Stimulated activated naive B cell treated with anti-CD40 and anti-IgM and Interleukin-4, amounts not matched to agents 10 μg/mL and 1 μg/mL and 100 μg/mL, for 72 hours (primary cell): Measurements from ENCODE around the gene LSM12.

Experiments used
- ATAC-seq, 2 donors: fragments of 150-1000 bp; cut with Tn5 transposase; replicated peaks; 2 replicates each; pipeline ENCODE4 v1.10.0; 2021; ENCODE audit warnings: moderate library complexity in 1 of 2
- DNase-seq: peaks from one replicate; pipeline ENCODE4 v3.0.0; 2021
- H3K27ac Mint-ChIP-seq: one replicate; pipeline ENCODE4 v1.8.0; 2022; ENCODE audit warnings: mild to moderate bottlenecking, mixed read lengths
- H3K27me3 Mint-ChIP-seq, 2 donors: one replicate each; pipeline ENCODE4 v1.8.0; 2022; ENCODE audit warnings: mixed read lengths in 2 of 2
- H3K36me3 Mint-ChIP-seq, 2 donors: one replicate each; pipeline ENCODE4 v1.8.0; 2022; ENCODE audit warnings: mixed read lengths in 2 of 2, mild to moderate bottlenecking in 1 of 2
- H3K4me1 Mint-ChIP-seq, 2 donors: one replicate each; pipeline ENCODE4 v1.8.0; 2022; ENCODE audit warnings: mixed read lengths in 2 of 2, mild to moderate bottlenecking in 1 of 2
- H3K4me3 Mint-ChIP-seq, 2 donors: one replicate each; pipeline ENCODE4 v1.8.0; 2022; ENCODE audit warnings: mild to moderate bottlenecking in 2 of 2, mixed read lengths in 2 of 2, moderate library complexity in 1 of 2
- H3K9me3 Mint-ChIP-seq, 2 donors: one replicate each; pipeline ENCODE4 v1.8.0; 2022; ENCODE audit warnings: mixed read lengths in 2 of 2, mild to moderate bottlenecking in 1 of 2

Gene LSM12

DNA sequence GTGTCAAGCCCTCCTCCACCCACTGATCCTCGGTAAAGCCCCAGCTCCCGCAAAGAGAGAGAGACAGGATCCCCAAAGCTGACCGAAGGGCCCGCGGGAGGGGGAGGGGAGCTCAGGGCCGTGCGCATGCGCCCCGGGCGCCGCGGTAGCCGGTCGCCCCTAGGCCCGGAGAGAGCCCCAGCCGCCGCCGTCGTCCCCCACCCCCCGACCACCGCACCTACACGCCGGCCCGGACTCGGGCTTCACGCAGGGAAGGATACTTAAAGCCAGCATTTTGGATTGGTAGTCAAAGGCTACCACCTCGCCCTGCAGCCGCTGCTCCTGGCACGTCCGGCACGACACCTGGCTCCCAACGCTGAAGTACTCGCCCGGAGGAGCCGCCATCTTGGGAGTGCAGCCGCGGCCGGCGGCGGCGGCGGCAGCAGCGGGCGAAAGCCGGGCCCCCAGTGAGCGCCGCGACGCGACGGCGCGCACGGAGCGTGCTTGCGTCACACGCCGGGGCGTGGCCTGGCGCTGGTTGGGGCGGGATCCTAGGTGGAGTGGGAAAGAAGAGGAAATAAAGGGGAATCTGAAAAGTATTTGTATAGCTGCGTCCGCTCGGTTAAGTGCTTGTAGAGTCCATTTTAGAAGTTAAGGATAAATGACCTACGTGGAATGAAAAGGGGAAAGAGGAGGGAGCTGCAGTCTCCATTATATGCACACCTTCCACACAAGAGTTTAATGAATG, at the start of gene LSM12:
Gene LSM12, minus strand, starts transcription at position 468 of the 727 bp plus-strand sequence. Its CDS starts 84 bp downstream, at position 384.
- peak within 1 kb of the TSS; percentile 91 to 93 for H3K4me3 Mint-ChIP-seq

GRCh38 chr17:44115585-44116415, 49.3 kb upstream of the LSM12 start:
- peaks cover 57 to 88% of the 10 kb centered on the region in 2 donors for H3K4me1 Mint-ChIP-seq
- peaks cover 4 to 19% of the 10 kb centered on the region in 2 donors for H3K36me3 Mint-ChIP-seq
- peak overlapping the region; percentile 56 for H3K27ac Mint-ChIP-seq
- ATAC-seq = no peak
- no peaks in the 10 kb centered on the region for H3K9me3 Mint-ChIP-seq
- no peak overlapping the region for H3K4me3 Mint-ChIP-seq
- no peak for DNase-seq
- no peaks in the 10 kb centered on the region for H3K27me3 Mint-ChIP-seq

More for the DNA sequence above, at the start of gene LSM12:
- Mint-ChIP-seq H3K27ac (peak within 1 kb of the TSS; percentile 95), H3K27me3 (no peaks in the 10 kb centered on the region), H3K4me1 (peaks cover 23 to 70% of the 10 kb centered on the region in 2 donors), H3K9me3 (no peaks in the 10 kb centered on the region), H3K36me3 (peaks cover 11 to 32% of the 10 kb centered on the region in 2 donors)
- peak; percentile 76 to 83 for ATAC-seq
- DNase-seq = peak; percentile 90

- Mint-ChIP-seq H3K4me1 (peaks cover 58 to 91% of the 10 kb centered on the region in 2 donors), H3K9me3 (no peaks in the 10 kb centered on the region), H3K4me3 (no peak overlapping the region), H3K36me3 (peaks cover 4 to 19% of the 10 kb centered on the region in 2 donors), H3K27me3 (no peaks in the 10 kb centered on the region), H3K27ac (no peak overlapping the region)
- ATAC-seq (no peak), DNase-seq (no peak)
These were observed 47.7 kb upstream of the LSM12 start for GRCh38 chr17:44113868-44114840.

DNA sequence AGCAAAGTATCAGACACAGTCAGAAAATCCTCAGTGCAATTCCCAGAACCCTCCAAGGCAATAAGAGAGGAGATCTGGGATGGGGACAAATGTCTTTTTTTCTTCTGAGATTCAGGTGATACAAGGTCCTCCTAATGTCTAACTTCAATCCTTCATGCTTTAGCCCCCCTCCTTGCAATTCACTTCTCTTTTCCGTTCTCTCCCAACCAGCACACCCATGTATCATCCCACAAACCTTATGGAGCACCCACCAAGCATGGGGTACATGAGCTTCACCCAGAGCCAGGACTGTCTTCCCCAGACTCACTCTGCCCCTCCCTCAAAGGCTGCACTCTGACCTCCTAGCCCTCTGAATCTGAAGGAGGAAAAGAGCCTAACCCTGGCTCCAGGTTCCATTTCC, 46.9 kb upstream of the LSM12 start:
- Mint-ChIP-seq H3K4me1 (peaks cover 53 to 84% of the 10 kb centered on the region in 2 donors), H3K9me3 (no peaks in the 10 kb centered on the region), H3K27me3 (no peaks in the 10 kb centered on the region), H3K36me3 (peaks cover 6 to 22% of the 10 kb centered on the region in 2 donors), H3K4me3 (no peak overlapping the region), H3K27ac (peak overlapping the region; percentile 10)
- ATAC-seq (no peak), DNase-seq (no peak)

- no peaks in the 10 kb centered on the region for H3K27me3 Mint-ChIP-seq
- H3K27ac Mint-ChIP-seq = peak overlapping the region; percentile 51
These were observed 46.1 kb upstream of the LSM12 start for GRCh38 chr17:44112284-44113280.

DNA sequence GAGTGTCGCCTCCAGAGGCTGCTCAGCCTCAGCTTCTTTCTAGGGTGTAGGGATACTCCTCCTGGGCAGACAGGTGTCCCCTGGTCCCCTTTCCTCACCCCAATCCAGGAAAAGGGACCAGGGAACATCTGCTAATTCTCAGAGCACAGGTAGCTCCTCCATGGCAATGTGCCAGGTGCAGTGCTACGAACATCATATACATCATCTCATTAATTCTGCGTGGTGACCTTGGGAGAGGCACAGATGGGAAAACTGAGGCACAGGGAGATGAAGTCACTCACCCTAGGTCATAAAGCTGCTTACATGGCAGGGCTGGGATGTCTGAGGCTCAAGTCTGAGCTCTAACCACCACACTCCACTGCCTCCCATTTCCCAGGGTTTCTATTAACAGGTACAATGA, 45.3 kb upstream of the LSM12 start:
- peak overlapping the region; percentile 83 to 89 for H3K4me3 Mint-ChIP-seq
- H3K9me3 Mint-ChIP-seq = no peaks in the 10 kb centered on the region
- H3K27me3 Mint-ChIP-seq = no peaks in the 10 kb centered on the region
- H3K27ac Mint-ChIP-seq = peak overlapping the region; percentile 85
- H3K36me3 Mint-ChIP-seq = peaks cover 9 to 19% of the 10 kb centered on the region in 2 donors
- DNase-seq (no peak), ATAC-seq (no peak)
- H3K4me1 Mint-ChIP-seq = peaks cover 52 to 71% of the 10 kb centered on the region in 2 donors

More at GRCh38 chr17:44112284-44113280, 46.1 kb upstream of the LSM12 start:
- Mint-ChIP-seq H3K4me3 (no peak overlapping the region), H3K9me3 (no peaks in the 10 kb centered on the region), H3K4me1 (peaks cover 55 to 76% of the 10 kb centered on the region in 2 donors), H3K36me3 (peaks cover 8 to 24% of the 10 kb centered on the region in 2 donors)
- ATAC-seq = no peak
- DNase-seq = no peak

DNA sequence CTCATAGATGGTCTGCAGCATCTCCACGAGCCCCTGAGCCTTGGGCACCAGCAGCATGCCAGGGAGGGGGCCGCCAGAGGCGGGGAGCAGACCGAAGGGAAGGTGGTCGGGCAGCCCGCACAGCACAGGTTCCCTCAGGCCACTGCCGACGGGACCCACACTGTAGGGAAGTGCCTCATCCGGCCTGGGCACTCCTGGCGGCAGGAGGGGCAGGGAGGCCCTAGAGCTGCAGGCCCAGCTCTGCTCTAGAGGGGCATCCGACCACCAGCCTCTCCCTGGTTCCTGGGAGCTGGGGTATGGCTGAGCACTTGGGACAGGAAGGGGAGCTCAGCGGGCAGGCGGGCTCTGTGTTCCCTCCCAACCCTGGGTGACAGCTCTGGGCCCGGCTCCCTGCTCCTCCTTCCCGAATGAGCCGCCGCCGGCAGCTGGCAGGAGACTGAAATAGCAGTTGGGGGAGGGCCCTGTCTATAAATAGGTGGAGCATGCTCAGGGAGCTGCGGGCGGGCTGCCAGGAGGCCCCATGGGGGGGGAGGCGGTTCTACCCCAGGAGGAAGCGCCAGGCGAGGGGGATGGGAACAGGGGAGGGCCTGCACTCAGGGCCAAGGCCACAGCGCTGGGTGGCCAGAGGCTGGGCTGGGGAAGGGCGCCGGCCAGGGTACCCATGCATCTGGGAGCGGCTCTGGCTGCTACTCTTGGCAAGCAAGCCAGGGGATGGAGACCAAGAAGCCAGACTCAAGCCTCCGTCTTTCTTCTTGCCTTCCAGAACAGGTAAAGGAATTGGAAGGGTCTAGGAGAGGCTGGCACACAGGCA, 44.6 kb upstream of the LSM12 start:
- ATAC-seq = peak; percentile 81 to 84

GRCh38 chr17:44110011-44110686, 43.7 kb upstream of the LSM12 start:
- peaks cover 40 to 59% of the 10 kb centered on the region in 2 donors for H3K4me1 Mint-ChIP-seq
- H3K4me3 Mint-ChIP-seq = peak overlapping the region; percentile 83 to 89
- no peaks in the 10 kb centered on the region for H3K9me3 Mint-ChIP-seq
- no peaks in the 10 kb centered on the region for H3K27me3 Mint-ChIP-seq
- peak overlapping the region; percentile 47 for H3K27ac Mint-ChIP-seq
- DNase-seq (no peak), ATAC-seq (no peak)
- peaks cover 5 to 13% of the 10 kb centered on the region in 2 donors for H3K36me3 Mint-ChIP-seq

More for the DNA sequence above, 44.6 kb upstream of the LSM12 start:
- Mint-ChIP-seq H3K36me3 (peaks cover 5 to 13% of the 10 kb centered on the region in 2 donors), H3K4me3 (peak overlapping the region; percentile 83 to 89), H3K9me3 (no peaks in the 10 kb centered on the region), H3K27ac (no peak overlapping the region), H3K27me3 (no peaks in the 10 kb centered on the region), H3K4me1 (peaks cover 45 to 65% of the 10 kb centered on the region in 2 donors)
- DNase-seq = peak; percentile 59

- DNase-seq (no peak), ATAC-seq (no peak)
- peaks cover 43 to 55% of the 10 kb centered on the region in 2 donors for H3K4me1 Mint-ChIP-seq
- no peaks in the 10 kb centered on the region for H3K9me3 Mint-ChIP-seq
- H3K4me3 Mint-ChIP-seq = no peak overlapping the region
- no peaks in the 10 kb centered on the region for H3K27me3 Mint-ChIP-seq
- peak overlapping the region; percentile 9 for H3K27ac Mint-ChIP-seq
- H3K36me3 Mint-ChIP-seq = peaks cover 5 to 18% of the 10 kb centered on the region in 2 donors
These were observed 42.8 kb upstream of the LSM12 start for GRCh38 chr17:44109312-44109630.

DNA sequence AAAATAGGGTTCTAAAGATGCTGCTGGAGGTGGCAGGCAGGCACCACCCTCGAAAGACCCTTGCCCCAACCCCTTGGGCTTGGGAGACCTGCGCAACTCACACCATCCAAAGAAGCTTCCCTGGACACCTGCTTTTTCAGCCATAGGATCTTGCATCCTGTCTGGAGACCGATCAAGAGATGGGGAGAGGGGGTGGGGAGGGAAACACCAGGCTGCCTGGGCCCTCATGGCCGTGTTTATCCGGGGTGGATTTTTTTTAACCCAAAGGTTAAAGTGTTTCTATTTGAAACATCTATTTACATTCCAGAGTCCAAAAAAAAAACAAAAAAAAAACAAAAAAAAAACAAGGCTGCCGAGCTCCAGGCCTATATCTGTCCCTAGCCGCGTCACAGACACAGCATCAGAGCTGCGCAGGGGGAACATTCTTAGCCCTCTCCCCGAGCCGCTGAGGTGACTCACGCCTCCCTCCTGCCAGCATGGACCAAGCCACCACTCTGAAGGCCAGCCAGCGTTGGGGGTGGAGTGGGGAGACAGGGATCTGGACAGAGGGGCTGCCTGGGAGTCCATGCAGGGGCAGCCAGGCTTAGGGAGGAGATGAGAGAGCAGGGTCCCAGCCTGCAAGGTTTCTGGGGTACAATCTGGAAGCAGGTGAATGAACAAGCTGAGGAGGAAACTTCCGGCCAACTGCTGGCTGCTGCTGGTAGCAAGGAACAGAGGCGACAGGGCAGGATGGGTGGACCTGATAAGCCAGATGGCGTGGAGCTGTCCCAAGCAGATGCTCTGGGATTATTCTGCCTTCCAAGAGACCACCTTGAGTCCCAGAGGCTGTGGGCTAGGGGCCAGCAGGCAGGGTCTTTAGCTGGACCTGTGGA, 42.2 kb upstream of the LSM12 start:
- Mint-ChIP-seq H3K4me1 (peaks cover 40 to 49% of the 10 kb centered on the region in 2 donors), H3K27ac (no peak overlapping the region)

DNA sequence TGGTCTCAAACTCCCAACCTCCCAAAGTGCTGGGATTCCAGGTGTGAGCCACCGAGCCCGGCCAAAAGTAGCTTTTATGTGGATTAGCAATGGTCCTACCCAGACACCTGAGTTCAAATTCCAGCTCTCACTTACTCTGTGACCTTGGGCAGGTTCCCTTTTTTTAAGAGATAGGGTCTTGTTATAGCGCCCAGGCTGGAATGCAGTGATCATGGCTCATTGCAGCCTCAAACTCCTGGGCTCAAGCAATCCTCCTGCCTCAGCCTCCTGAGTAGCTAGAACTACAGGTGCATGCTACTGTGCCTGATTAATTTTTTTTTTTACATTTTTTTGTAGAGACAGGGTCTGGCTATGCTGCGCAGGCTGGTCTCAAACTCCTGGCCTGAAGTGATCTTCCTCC, 40.3 kb upstream of the LSM12 start:
- no peaks in the 10 kb centered on the region for H3K27me3 Mint-ChIP-seq
- no peak for ATAC-seq
- H3K4me1 Mint-ChIP-seq = peaks cover 30 to 31% of the 10 kb centered on the region in 2 donors
- peaks cover 6 to 17% of the 10 kb centered on the region in 2 donors for H3K36me3 Mint-ChIP-seq
- no peaks in the 10 kb centered on the region for H3K9me3 Mint-ChIP-seq
- H3K27ac Mint-ChIP-seq = no peak overlapping the region
- H3K4me3 Mint-ChIP-seq = no peak overlapping the region
- DNase-seq = no peak

More for the DNA sequence above, 42.2 kb upstream of the LSM12 start:
- no peak for DNase-seq
- Mint-ChIP-seq H3K9me3 (no peaks in the 10 kb centered on the region), H3K4me3 (no peak overlapping the region), H3K27me3 (no peaks in the 10 kb centered on the region), H3K36me3 (peaks cover 5 to 14% of the 10 kb centered on the region in 2 donors)
- ATAC-seq = no peak
